ENCODE measurements around the gene EIF2B5.
A peak's percentile ranks its signal among the peaks of the same experiment; 100 is the strongest.
"Not testable (repeated sequence)": the region's sequence is repeated elsewhere in the genome, so short reads cannot be mapped to it uniquely, and the experiment has no call there.

The EIF2B5 gene

GRCh38 chr3:184148076-184148475 is 12.9 kb downstream of the EIF2B5 start:
- DNase-seq (ENCODE audit: low spot score): no peak

GRCh38 chr3:184149123-184149522 is 14.0 kb downstream of the EIF2B5 start:
- no peak for DNase-seq (ENCODE audit: low spot score)

- DNase-seq (ENCODE audit: low spot score): not testable (repeated sequence)
Observed at GRCh38 chr3:184149770-184150169, 14.6 kb downstream of the EIF2B5 start.

DNA sequence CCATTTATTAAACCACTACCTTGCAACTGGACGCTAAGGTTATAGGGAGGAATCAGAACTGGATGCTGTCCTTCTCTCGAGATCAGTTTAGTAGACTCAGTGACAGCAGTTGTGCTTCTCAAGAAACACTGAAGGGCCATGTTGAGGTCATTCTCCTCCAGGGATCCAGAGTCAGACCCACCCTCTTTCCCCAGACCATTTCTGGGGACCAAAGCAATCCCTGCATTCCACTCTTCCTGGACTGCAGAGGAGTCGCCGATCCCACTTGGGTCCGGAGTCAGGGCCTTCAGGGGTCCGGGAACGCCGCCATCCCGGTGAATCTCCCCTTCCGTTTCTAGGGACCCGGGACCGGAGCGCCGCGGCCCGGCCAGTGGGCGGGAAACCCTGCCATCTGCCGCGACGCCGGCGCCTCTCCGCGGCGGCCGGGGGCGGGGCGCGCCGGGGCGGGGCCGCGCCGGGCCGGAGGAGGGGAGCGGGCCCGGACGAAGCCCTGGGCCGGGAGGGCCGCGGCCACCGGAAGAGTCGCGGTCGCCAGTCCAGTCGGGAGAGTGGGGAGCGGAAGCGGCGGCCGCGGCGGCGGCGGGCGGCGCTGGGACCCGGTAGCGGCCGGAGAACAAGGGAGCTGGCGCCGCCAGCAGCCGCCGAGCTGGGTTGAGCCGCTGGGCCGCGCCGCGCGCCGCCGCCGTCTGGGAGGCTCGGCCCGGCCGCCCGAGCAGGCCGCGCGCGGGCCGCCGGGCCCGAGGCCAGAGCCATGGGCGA is 19.9 kb downstream of the EIF2B5 start, which contains the start of gene DVL3:
Gene DVL3 (plus strand): TSS at position 493 of the 759 bp plus-strand sequence. CDS start 259 bp downstream, at position 752.
- DNase-seq (ENCODE audit: low spot score): peak; percentile 78

- DNase-seq (ENCODE audit: low spot score): no peak
Observed at GRCh38 chr3:184155644-184156521, 20.7 kb downstream of the EIF2B5 start.

DNA sequence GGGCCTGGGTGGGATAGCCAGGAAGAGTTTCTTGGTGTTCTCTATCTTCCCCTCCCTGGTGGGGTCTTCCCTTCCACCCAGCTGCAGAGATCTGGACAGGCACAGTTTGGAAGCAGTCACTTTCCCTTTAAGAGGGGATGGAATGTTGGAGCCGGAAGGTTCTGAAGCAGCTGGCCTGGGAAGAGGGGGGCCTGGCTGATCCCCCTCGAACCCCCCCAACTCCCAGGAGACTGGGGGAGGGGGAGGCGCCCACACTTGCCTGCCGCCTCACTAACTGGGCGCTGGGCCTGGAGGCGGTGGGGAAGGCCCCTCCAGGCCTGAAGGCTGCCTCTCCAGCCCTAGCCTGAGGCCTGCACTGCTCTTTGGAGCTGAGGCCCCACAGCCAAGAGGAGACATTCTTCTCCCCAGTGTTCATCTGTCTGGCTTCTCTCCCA is 21.4 kb downstream of the EIF2B5 start:
- DNase-seq (ENCODE audit: low spot score): no peak

DNA sequence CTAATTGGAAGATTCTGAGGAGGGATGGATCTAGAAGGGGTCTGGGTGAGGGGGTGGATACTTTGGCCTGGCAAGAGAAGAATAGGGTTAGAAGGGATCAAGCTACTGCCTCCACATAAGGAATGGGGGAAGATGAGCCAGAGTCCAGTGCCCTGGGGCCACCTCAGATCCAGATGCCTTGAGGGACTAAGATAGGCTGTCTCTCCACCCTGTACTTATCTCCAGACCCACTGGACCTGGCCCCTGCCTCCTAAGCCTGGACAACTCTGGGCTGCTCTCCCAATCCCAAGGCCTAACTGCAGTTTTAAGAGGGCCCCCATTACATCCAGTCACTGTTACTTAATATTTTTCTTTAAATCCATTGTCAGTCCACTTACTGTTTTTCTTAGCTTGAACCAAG is 22.0 kb downstream of the EIF2B5 start:
- DNase-seq (ENCODE audit: low spot score): no peak

- DNase-seq (ENCODE audit: low spot score): no peak
Observed at GRCh38 chr3:184158404-184158803, 23.2 kb downstream of the EIF2B5 start.

DNA sequence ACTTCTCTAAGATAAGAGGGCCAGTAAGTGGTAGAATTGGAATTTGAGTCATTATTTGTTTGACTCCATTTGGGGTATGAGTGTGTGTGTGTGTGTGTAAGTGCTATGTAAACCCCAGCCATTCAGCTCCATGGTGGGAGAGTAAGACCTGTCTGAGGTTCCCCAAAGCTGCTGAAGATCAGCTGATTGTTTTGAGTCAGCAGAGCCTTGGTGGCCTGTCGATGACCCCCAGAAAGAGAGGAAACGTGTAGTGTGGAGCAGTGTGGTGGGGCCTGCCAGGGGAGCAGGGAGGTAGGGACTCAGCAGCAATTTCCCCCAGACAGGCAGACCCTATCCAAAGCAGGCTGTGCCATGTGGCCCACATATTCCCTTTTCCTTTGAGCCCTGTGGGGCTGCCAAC is 25.3 kb downstream of the EIF2B5 start:
- no peak for DNase-seq (ENCODE audit: low spot score)

DNA sequence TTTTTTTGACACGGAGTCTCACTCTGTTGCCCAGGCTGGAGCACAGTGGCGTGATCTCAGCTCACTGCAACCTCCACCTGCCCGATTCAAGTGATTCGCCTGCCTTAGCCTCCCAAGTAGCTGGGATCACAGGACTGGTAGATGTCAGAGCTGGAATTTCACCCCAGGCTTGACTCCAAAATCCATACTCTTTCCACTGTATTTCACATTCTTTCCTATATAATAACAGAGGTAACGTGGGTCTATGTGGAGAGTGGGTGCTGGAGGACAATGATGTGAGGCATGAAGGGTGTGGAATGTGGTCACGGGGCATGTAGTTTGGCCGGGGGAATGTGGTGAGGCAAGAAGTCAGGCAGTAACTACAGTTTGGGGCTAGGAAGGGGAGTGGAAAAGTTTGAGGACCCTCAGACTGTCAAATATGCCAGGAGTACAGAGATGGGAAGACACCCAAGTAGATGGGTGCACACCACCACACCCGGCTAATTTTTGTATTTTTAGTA is 27.5 kb downstream of the EIF2B5 start:
- DNase-seq (ENCODE audit: low spot score): not testable (repeated sequence)

- no peak for DNase-seq (ENCODE audit: low spot score)
Observed at GRCh38 chr3:184164648-184165330, 29.6 kb downstream of the EIF2B5 start.

DNA sequence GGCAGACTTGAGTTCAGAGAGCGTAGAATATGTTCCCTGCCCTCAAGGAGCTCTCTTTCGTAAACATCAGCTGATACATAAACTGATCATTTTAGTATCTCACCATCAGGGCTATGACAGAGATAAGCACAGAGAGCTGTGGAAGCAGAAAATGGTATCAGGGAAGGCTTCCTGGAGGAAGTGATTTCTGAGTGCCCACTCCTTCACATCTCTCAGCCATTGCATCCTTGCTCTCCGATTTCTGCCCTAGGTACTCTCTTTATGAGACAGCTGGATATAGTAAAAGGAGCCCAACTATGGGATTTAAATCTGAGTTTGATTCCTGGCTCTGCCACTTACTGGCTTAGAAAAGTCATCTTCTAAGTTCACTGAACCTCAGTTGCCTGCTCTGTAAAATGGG is 30.4 kb downstream of the EIF2B5 start:
- no peak for DNase-seq (ENCODE audit: low spot score)

DNA sequence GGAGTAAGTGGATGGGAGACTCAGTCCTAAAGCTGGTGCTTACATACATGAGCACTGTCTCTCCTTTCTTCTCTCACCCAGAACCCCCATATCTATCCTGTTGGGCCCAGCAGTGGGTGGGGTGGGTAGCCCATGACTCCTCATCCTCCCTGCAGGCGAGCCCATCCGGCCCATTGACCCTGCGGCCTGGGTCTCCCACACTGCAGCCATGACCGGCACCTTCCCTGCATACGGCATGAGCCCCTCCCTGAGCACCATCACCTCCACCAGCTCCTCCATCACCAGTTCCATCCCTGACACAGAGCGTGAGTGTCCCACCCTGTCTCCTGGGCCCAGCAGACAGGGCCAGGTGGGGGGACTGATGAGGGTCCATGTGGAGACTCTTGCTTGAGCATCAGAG is 31.5 kb downstream of the EIF2B5 start:
- no peak for DNase-seq (ENCODE audit: low spot score)

DNA sequence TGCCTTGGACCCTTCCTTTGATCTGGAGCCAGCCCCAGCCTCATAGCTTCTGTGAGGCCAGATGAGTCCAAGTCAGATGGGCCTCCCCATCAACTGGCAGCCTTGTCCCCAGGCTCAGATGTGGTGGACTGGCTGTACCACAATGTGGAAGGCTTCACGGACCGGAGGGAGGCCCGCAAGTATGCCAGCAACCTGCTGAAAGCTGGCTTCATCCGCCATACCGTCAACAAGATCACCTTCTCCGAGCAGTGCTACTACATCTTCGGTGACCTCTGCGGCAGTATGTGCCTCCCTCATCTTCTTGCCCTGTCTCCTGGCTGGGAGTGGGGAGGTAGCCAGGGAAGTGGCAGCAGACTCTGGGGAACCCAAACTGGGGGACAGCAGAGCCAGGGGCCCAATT is 32.6 kb downstream of the EIF2B5 start:
- DNase-seq (ENCODE audit: low spot score): no peak

- no peak for DNase-seq (ENCODE audit: low spot score)
Observed at GRCh38 chr3:184168363-184169120, 33.4 kb downstream of the EIF2B5 start.

DNA sequence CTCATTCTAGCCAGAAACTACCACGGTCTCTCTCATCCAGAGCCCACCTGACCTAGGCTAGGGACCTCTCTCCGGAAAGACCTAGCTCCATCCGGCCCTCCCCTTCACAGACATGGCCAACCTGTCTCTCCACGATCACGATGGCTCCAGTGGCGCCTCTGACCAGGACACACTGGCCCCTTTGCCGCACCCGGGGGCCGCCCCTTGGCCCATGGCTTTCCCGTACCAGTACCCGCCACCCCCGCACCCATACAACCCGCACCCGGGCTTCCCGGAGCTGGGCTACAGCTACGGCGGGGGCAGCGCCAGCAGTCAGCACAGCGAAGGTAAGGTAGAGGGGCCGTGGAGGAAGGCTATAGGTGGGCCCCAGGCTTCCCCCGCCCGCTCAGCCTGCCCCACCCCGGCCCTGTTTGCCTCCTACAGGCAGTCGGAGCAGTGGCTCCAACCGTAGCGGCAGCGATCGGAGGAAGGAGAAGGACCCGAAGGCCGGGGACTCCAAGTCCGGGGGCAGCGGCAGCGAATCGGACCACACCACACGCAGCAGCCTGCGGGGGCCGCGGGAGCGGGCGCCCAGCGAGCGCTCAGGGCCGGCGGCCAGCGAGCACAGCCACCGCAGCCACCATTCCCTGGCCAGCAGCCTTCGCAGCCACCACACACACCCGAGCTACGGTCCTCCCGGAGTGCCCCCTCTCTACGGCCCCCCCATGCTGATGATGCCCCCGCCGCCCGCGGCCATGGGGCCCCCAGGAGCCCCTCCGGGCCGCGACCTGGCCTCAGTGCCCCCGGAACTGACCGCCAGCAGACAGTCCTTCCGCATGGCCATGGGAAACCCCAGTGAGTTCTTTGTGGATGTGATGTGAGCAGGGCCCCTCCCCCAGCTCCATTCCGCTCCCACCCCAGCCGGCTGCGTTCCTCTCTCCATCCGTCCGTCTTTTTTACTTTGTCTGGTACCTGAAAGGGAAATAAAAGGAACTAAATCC is 35.0 kb downstream of the EIF2B5 start:
- no peak for DNase-seq (ENCODE audit: low spot score)

- no peak for DNase-seq (ENCODE audit: low spot score)
Observed at GRCh38 chr3:184171562-184171961, 36.4 kb downstream of the EIF2B5 start.

DNA sequence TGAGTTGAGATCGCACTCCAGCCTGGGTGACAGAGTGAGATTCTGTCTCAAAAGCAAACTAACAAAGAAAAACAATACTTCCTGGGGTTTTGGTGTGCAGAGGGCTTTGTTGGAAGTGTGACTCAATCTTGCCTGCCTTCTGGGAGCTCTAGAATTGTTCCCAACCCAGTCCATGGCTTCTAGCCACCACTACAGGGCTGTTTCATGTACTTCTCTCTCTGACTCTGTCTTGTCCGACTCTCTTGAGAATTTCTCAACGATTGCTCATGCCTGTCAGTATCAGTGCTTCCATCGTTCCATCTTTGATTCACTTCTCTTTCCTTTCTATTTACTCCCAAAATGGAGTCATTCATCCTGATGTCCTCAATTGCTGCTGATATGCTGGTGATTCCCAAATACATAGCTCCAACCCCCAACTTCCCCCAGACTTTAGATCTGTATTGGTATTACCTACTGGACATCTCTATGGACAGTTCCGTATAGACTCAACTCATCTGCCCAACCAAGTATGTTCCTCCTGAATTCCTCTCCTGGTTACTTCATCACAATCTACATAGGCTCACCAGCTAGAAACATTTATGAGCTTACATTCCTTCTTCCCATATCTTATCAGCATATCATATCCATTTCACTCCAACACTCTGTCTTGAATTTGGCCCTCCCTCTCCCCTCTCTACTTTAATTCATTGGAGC is 37.7 kb downstream of the EIF2B5 start:
- DNase-seq (ENCODE audit: low spot score): no peak

DNA sequence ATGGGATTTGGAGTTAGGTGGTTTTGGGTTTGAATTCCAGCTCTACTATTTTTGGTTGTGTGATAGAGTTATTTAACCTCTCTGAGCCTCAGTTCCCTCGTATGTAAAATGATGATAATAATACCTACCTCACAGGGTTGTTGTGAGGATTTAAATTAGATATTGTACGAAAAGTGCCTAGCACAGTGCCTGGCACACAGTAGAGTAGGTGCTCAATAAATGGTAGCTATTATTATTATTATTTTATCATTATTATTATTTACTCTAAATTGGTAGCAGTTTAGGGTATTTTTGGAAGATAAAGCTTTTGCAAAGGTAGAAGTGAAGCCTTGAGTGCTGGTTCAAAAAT is 38.2 kb downstream of the EIF2B5 start:
- no peak for DNase-seq (ENCODE audit: low spot score)

DNA sequence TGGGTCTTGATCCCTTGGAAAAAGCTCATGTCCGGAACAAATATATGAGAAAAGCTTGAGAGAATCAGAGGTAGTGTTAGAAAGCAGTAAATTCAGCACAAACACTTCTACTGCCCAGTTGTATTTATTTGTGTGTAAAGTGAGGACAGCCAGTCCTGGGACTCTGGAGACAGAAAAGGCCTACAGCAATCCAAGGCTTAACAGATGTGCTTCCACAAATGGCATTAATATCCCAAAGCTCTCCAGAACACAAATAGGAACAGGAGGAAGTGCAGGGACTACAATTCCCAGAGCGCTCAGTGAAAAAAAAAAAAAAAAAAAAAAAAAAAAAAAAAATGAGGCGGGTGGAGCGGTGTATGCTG is 39.1 kb downstream of the EIF2B5 start:
- no peak for DNase-seq (ENCODE audit: low spot score)

Data from HuH-7.5 (cell line).